ENCODE data around the gene PHOSPHO1.

GRCh38 chr17:49195751-49196150 is 34.8 kb downstream of the PHOSPHO1 start:
- no peak for TF ChIP-seq ZNF274 (IDR thresholded peaks at IDR 0.05; ENCODE audit: low read length)
- no peak for TF ChIP-seq ZNF274 (tag by site-specific recombination; IDR thresholded peaks at IDR 0.05; ENCODE audit: borderline replicate concordance)
- no peak for TF ChIP-seq CTCF (tag by site-specific recombination; IDR thresholded peaks at IDR 0.05)
- no peak for TF ChIP-seq ZFP69B (tag by site-specific recombination; IDR thresholded peaks at IDR 0.05)
- no peak for TF ChIP-seq ZNF280C (tag by site-specific recombination; IDR thresholded peaks at IDR 0.05)
- TF ChIP-seq ZNF645 (tag by site-specific recombination; IDR thresholded peaks at IDR 0.05), result no peak
- no peak for TF ChIP-seq ELK4 (IDR thresholded peaks at IDR 0.05; ENCODE audit: borderline replicate concordance, low read depth, low read length)
- TF ChIP-seq KLF16 (tag by site-specific recombination; IDR thresholded peaks at IDR 0.05), result no peak
- no peak for TF ChIP-seq ZNF184 (tag by site-specific recombination; IDR thresholded peaks at IDR 0.05)
- TF ChIP-seq ZNF76 (tag by site-specific recombination; IDR thresholded peaks at IDR 0.05; ENCODE audit: borderline replicate concordance, low read depth), result no peak
- no peak for TF ChIP-seq ZNF704 (tag by site-specific recombination; IDR thresholded peaks at IDR 0.05)
- TF ChIP-seq ZNF362 (tag by site-specific recombination; IDR thresholded peaks at IDR 0.05), result no peak
- no peak for TF ChIP-seq ZNF24 (tag by site-specific recombination; IDR thresholded peaks at IDR 0.05)
- no peak for TF ChIP-seq OVOL3 (tag by site-specific recombination; IDR thresholded peaks at IDR 0.05)
- TF ChIP-seq KLF10 (tag by site-specific recombination; IDR thresholded peaks at IDR 0.05), result no peak

All from HEK293 (cell line).